ENCODE results near the gene C1QTNF3. TPM values are rescaled to one million over a fixed set of nuclear protein-coding genes. Genes with fewer than 3 reads are reported as not detected.

Gene C1QTNF3
- total RNA-seq, 6 experiments from 2014 or later: 0.40 to 0.62 (median 0.50) TPM

GRCh38 chr5:33978306-33978705 lies 64.7 kb downstream of the C1QTNF3 start:
- Mint-ChIP-seq H3K27me3 (ENCODE audit: insufficient read depth) (peaks cover 7% of the 10 kb centered on the region), H3K4me1 (ENCODE audit: low read depth) (peaks cover 24% of the 10 kb centered on the region), H3K4me3 (no peak overlapping the region), H3K27ac (no peak overlapping the region), H3K9me3 (no peaks in the 10 kb centered on the region), H3K36me3 (ENCODE audit: low read depth) (no peaks in the 10 kb centered on the region)
- TF ChIP-seq CTCF (IDR thresholded peaks at IDR 0.05): no peak
- no peak for DNase-seq

GRCh38 chr5:33976307-33976706 lies 66.7 kb downstream of the C1QTNF3 start:
- no peak for DNase-seq
- H3K36me3 Mint-ChIP-seq (ENCODE audit: low read depth): no peaks in the 10 kb centered on the region
- peaks cover 4% of the 10 kb centered on the region for H3K27me3 Mint-ChIP-seq (ENCODE audit: insufficient read depth)
- no peak overlapping the region for H3K27ac Mint-ChIP-seq
- no peak overlapping the region for H3K4me3 Mint-ChIP-seq
- TF ChIP-seq CTCF (IDR thresholded peaks at IDR 0.05): no peak
- no peaks in the 10 kb centered on the region for H3K9me3 Mint-ChIP-seq
- peaks cover 14% of the 10 kb centered on the region for H3K4me1 Mint-ChIP-seq (ENCODE audit: low read depth)

GRCh38 chr5:33975852-33976251 lies 67.2 kb downstream of the C1QTNF3 start:
- no peaks in the 10 kb centered on the region for H3K36me3 Mint-ChIP-seq (ENCODE audit: low read depth)
- no peak overlapping the region for H3K4me3 Mint-ChIP-seq
- H3K9me3 Mint-ChIP-seq: no peaks in the 10 kb centered on the region
- TF ChIP-seq CTCF (IDR thresholded peaks at IDR 0.05): no peak
- H3K27me3 Mint-ChIP-seq (ENCODE audit: insufficient read depth): peaks cover 4% of the 10 kb centered on the region
- peaks cover 12% of the 10 kb centered on the region for H3K4me1 Mint-ChIP-seq (ENCODE audit: low read depth)
- no peak for DNase-seq
- no peak overlapping the region for H3K27ac Mint-ChIP-seq

- no peaks in the 10 kb centered on the region for H3K9me3 Mint-ChIP-seq
- H3K27ac Mint-ChIP-seq: no peak overlapping the region
- H3K4me3 Mint-ChIP-seq: no peak overlapping the region
- H3K4me1 Mint-ChIP-seq (ENCODE audit: low read depth): peaks cover 17% of the 10 kb centered on the region
- no peak for TF ChIP-seq CTCF (IDR thresholded peaks at IDR 0.05)
- H3K27me3 Mint-ChIP-seq (ENCODE audit: insufficient read depth): peaks cover 2% of the 10 kb centered on the region
- H3K36me3 Mint-ChIP-seq (ENCODE audit: low read depth): no peaks in the 10 kb centered on the region
- no peak for DNase-seq
Observed at GRCh38 chr5:33973271-33973670, 69.7 kb downstream of the C1QTNF3 start.

GRCh38 chr5:33969572-33970452 lies 73.2 kb downstream of the C1QTNF3 start:
- H3K4me1 Mint-ChIP-seq (ENCODE audit: low read depth): peaks cover 9% of the 10 kb centered on the region
- H3K27me3 Mint-ChIP-seq (ENCODE audit: insufficient read depth): no peaks in the 10 kb centered on the region; the same call in none of the 2 replicates
- no peaks in the 10 kb centered on the region for H3K36me3 Mint-ChIP-seq (ENCODE audit: low read depth)
- no peak overlapping the region for H3K4me3 Mint-ChIP-seq
- H3K27ac Mint-ChIP-seq: no peak overlapping the region
- H3K9me3 Mint-ChIP-seq: no peaks in the 10 kb centered on the region
- TF ChIP-seq CTCF (IDR thresholded peaks at IDR 0.05): peak; percentile 88
- peak; percentile 63 for DNase-seq
